NT2/D1 (cell line): ENCODE results near the gene UBE4A.
A peak's percentile ranks its signal among the peaks of the same experiment; 100 is the strongest.

Source experiments
- DNase-seq: peaks from one replicate; pipeline ENCODE4 v3.0.0-alpha.2; 2011; ENCODE audit warnings: low read depth, low spot score
- H3K27me3 ChIP-seq: 2 replicates; pipeline ENCODE4 v1.6.0; 2011; ENCODE audit warnings: mild to moderate bottlenecking; ENCODE audit not compliant: insufficient read length, insufficient read depth
- H3K36me3 ChIP-seq: 2 replicates; pipeline ENCODE4 v1.6.1; 2011; ENCODE audit warnings: mild to moderate bottlenecking, low read length, mixed read lengths; ENCODE audit not compliant: insufficient read depth, insufficient read length
- H3K4me1 ChIP-seq: 2 replicates; pipeline ENCODE4 v1.5.1; 2011; ENCODE audit not compliant: insufficient read depth, insufficient read length
- H3K4me3 ChIP-seq: 2 replicates; pipeline ENCODE4 v1.5.1; 2011; ENCODE audit warnings: low read depth; ENCODE audit not compliant: insufficient read length
- H3K9ac ChIP-seq: 2 replicates; pipeline ENCODE4 v1.6.0; 2011; ENCODE audit warnings: low read depth; ENCODE audit not compliant: insufficient read length
- H3K9me3 ChIP-seq: 2 replicates; pipeline ENCODE4 v1.5.1; 2011; ENCODE audit warnings: mild to moderate bottlenecking, low read length; ENCODE audit not compliant: insufficient read depth
- SUZ12 ChIP-seq: IDR thresholded peaks from 2 replicates; pipeline ENCODE4 v1.6.1; 2011; ENCODE audit not compliant: insufficient read length, insufficient read depth; ENCODE audit errors: extremely low read depth
- YY1 ChIP-seq: IDR thresholded peaks from 2 replicates; pipeline ENCODE4 v1.6.1; 2011; ENCODE audit not compliant: insufficient read length, insufficient read depth
- ZNF274 ChIP-seq: IDR thresholded peaks from 2 replicates; pipeline ENCODE4 v1.6.1; 2011; ENCODE audit warnings: mild to moderate bottlenecking, low read depth, low read length

The UBE4A gene

GRCh38 chr11:118417801-118418200 is 58.4 kb downstream of the UBE4A start:
- H3K36me3 ChIP-seq: peaks cover 2% of the 10 kb centered on the region
- no peaks in the 10 kb centered on the region for H3K9me3 ChIP-seq
- no peak for TF ChIP-seq ZNF274
- no peak for TF ChIP-seq SUZ12
- DNase-seq: no peak
- H3K4me1 ChIP-seq: no peaks in the 10 kb centered on the region
- H3K4me3 ChIP-seq: no peak overlapping the region
- H3K9ac ChIP-seq: no peak overlapping the region
- no peaks in the 10 kb centered on the region for H3K27me3 ChIP-seq

DNA sequence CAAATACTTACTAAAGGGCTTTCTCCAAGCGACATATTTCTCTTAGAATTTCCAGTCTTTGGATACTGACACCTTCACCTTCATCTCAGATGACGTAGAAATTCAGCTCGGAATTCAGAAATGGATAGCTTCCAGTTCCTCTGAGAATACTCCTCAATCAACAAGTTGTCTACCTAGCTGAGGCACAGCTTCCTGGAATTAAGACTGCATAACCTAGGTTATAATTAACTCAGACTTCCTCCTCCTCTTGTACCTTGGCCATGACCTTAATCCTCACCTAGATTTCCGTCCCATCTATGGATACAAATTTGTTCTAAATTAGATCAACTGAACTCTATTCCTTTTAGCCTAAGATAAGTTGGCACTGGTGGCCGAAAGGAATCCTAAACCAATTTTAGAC is 59.4 kb downstream of the UBE4A start:
- Histone ChIP-seq H3K27me3 (no peaks in the 10 kb centered on the region), H3K9ac (no peak overlapping the region), H3K9me3 (no peaks in the 10 kb centered on the region), H3K4me3 (no peak overlapping the region), H3K4me1 (peaks cover 2% of the 10 kb centered on the region), H3K36me3 (no peaks in the 10 kb centered on the region)
- TF ChIP-seq SUZ12: no peak
- no peak for TF ChIP-seq YY1
- no peak for TF ChIP-seq ZNF274
- DNase-seq: no peak

DNA sequence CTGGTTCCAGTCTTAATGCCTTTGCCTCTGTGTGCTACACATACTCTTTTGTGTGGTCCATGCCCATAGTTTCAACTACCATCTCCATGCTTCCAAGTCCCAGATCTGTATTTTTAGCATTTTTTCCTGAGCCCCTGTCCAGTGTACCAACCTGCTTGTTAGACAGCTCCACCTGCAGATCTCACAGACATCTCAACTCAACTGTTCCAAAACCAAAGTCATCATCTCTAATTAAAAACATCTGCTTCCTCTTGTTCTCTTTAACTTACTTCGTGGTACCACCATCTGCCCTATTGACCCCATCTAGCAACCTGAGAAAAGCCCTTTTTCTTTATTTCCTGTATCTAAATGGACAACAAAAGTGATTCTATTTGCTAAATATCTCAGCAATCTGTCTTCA is 68.3 kb downstream of the UBE4A start:
- Histone ChIP-seq H3K9me3 (no peaks in the 10 kb centered on the region), H3K4me1 (peaks cover 2% of the 10 kb centered on the region), H3K36me3 (no peaks in the 10 kb centered on the region), H3K27me3 (no peaks in the 10 kb centered on the region), H3K9ac (no peak overlapping the region), H3K4me3 (no peak overlapping the region)
- no peak for TF ChIP-seq SUZ12
- no peak for TF ChIP-seq YY1
- no peak for TF ChIP-seq ZNF274
- no peak for DNase-seq

DNA sequence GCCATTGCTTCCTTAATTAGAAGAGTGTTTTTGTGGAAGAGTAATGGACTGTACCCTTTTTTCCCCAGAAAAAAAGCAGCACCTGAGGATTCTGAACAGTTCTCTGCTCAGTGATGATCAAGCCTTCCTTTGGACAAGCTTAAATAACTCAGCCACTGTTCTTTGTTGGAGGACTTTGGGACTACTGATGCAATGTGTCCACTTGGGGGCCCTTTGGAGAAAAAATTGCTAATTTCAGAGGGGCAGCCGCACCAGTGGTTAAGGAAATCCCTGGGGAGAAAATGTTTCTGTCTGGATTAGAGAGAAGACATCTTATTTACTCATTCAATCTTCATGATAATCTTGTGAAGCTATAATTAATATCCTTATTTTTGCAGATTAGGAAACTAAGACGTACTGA is 71.6 kb downstream of the UBE4A start:
- Histone ChIP-seq H3K27me3 (no peaks in the 10 kb centered on the region), H3K9ac (no peak overlapping the region), H3K9me3 (no peaks in the 10 kb centered on the region), H3K4me3 (no peak overlapping the region), H3K4me1 (no peaks in the 10 kb centered on the region), H3K36me3 (no peaks in the 10 kb centered on the region)
- DNase-seq: no peak
- TF ChIP-seq ZNF274 (no peak), SUZ12 (no peak), YY1 (no peak)

- Histone ChIP-seq H3K4me1 (no peaks in the 10 kb centered on the region), H3K36me3 (peaks cover 3% of the 10 kb centered on the region), H3K4me3 (peak overlapping the region; percentile 74), H3K27me3 (no peaks in the 10 kb centered on the region), H3K9me3 (no peaks in the 10 kb centered on the region), H3K9ac (peak overlapping the region; percentile 93)
- TF ChIP-seq YY1 (no peak), ZNF274 (no peak), SUZ12 (no peak)
- DNase-seq: no peak
These were observed 74.7 kb downstream of the UBE4A start for GRCh38 chr11:118434123-118434552.

DNA sequence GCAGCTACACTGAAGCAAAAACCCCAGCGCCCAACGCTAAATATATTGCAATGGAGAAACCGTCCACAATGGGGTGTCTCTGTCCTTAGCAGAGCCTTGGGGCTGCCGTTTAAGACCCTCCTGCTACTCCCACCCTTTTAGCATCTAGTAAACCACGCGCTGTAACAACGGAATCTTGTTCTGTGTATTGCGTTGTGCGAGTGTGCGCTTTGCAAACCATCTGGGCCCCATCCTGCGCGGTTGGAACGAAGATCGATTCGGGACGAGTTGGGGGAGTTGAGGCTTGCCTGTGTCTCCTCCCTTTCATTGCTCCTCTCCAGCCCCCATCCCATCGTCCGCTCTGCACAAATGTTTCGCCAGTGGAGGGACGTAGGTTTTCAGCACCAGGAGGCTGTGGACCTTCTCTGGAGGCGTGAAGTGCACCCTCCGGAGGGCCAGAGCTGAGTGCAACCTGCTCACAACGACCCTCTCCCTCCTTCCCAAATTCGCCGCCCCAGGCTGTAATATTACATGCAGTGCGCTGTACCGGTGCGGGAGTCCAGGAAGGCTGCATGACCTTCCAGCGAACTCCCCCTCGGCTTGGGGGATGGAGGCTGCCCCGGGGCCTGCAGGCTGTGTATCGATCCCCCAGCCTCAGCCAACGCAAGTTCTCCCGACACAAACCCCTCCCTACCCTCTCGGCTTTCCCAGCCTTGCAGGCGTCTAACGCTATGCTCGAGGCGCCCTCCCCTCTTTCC is 75.3 kb downstream of the UBE4A start:
- TF ChIP-seq SUZ12 (no peak), ZNF274 (no peak), YY1 (no peak)
- H3K4me3 ChIP-seq: peak overlapping the region; percentile 74
- no peak for DNase-seq

DNA sequence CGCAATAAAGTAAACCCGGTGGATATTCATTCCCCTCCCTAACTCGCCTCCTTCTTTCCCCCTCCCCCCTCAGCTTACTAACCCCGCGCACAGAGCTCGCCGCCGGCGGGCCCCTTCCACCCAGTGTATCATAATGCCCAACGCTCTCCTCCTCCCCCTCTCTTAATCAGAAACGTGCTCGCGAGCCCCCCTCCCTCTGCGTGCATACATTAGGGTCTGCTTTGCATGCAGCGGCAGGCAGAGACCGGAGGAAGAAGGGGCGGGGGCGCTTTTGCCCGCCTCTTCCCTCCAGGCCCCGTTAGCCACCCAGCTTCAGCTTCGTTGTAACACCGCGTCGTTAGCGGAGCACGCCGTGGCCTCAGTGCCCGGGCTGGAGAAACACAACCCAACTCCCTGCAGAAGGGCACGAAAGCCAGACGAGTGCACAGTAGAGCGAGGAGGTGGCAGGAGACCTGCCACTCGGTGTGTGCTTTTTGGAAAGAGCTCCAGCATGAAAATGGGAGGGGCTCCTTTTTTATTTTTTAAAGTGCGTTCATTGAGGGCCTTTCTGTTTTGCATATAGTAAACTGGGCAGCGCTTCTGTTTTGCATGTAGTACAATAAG is 76.0 kb downstream of the UBE4A start:
- DNase-seq: peak; percentile 92
- peak overlapping the region; percentile 93 for H3K9ac ChIP-seq
- H3K4me3 ChIP-seq: peak overlapping the region; percentile 74
- no peaks in the 10 kb centered on the region for H3K4me1 ChIP-seq
- H3K9me3 ChIP-seq: no peaks in the 10 kb centered on the region
- peaks cover 15% of the 10 kb centered on the region for H3K36me3 ChIP-seq
- TF ChIP-seq ZNF274 (no peak), YY1 (no peak), SUZ12 (no peak)
- H3K27me3 ChIP-seq: no peaks in the 10 kb centered on the region

More for the DNA sequence above, 75.3 kb downstream of the UBE4A start:
- Histone ChIP-seq H3K9ac (peak overlapping the region; percentile 93), H3K9me3 (no peaks in the 10 kb centered on the region), H3K36me3 (peaks cover 9% of the 10 kb centered on the region), H3K4me1 (no peaks in the 10 kb centered on the region), H3K27me3 (no peaks in the 10 kb centered on the region)
